Stimulated activated naive CD4-positive, alpha-beta T cell treated with Interleukin-2 at 50 U/mL for 16 hours (primary cell): ENCODE measurements around the gene CYBA.
"Not testable (repeated sequence)": the region's sequence is repeated elsewhere in the genome, so short reads cannot be mapped to it uniquely, and the experiment has no call there.

Experiments
- DNase-seq: peaks from one replicate; lab custom pipeline; 2025; lab: John Stamatoyannopoulos, UW

Gene CYBA

DNA sequence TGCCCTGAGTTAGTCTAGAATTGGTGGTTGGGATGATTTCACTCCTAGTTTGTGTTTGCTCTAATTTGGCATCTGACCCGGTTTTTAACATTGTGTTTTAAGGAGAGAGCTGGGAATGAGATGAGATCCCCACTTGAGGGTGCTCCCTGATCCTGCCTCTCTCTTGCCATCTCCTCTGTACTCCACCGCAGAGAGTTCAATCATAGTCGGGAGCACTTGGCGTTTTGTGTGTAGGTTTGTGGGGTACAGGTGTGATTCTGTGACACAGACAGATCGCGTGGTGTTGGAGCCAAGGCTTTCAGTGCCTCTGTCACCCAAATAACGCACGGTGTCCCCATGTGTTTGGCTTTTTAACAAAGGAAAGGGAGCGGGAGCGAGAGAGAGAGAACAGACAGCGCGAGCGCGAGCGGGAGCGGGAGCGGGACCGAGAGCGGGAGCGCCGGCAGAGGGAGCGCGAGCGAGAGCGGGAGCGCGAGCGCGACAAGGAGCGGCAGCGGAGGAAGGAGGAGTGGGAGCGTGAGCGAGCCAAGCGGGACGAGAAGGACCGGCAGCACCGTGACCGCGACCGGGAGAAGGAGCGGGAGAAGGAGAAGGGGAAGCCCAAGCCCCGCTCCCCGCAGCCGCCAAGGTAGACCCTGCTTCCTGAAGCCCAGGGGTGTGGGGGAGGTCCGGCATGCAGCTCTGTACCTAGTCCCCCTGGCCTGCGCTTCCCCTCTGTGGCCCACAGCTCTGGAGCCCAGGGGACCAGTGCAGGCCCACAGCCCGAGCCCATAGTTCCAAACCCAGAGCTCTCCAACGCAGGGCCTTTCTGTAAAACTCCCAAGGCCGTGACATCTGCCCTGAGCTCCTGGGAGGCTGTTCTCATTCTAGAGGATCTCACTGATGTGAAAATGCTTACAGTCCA lies 39.7 kb downstream of the CYBA start:
- DNase-seq, result no peak

- no peak for DNase-seq
Measured at GRCh38 chr16:88610080-88610479, 40.8 kb downstream of the CYBA start.

- not testable (repeated sequence) for DNase-seq
Measured at GRCh38 chr16:88609426-88609825, 41.4 kb downstream of the CYBA start.

- no peak for DNase-seq
Measured at GRCh38 chr16:88608076-88608475, 42.8 kb downstream of the CYBA start.

- DNase-seq, result no peak
Measured at GRCh38 chr16:88606148-88606757, 44.6 kb downstream of the CYBA start.

- no peak for DNase-seq
Measured at GRCh38 chr16:88605186-88606147, 45.4 kb downstream of the CYBA start.

GRCh38 chr16:88602091-88602490 lies 48.8 kb downstream of the CYBA start:
- no peak for DNase-seq

DNA sequence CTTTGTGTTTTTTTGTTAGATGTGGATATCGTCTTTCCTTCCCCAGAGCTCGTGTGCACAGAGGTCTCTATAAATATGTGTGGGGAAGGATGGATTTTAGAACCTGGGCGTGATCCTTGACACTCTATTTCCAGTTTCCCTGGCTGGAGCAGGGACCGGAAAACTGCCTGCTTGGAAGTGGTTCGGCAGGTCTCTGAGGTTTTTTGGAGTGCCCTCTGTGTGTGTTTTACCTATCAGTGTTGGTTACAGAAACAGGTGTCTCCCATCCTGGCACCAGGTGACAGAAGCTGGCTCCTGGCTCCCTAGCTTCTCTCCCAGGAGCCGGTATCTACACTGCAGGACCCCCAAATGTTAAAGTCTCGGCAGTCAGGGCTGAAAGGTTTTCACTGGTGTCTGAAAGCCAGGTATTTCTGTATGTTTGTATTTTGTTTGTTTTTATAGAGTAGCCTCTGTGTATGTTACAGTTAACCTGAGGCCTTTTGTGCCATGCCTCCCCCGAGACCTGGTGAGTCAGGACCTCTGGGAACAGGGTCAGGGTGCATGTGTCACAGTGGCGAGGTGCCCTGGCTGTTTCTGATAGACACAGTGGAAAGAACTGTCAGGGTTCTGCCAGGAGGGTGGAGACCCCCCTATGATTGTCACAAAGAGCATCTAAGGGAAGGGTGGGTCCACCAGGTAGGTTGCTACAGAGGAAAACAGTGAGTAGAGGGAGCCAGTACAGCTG lies 49.4 kb downstream of the CYBA start:
- no peak for DNase-seq

- DNase-seq, result no peak
Measured at GRCh38 chr16:88600539-88600896, 50.3 kb downstream of the CYBA start.

DNA sequence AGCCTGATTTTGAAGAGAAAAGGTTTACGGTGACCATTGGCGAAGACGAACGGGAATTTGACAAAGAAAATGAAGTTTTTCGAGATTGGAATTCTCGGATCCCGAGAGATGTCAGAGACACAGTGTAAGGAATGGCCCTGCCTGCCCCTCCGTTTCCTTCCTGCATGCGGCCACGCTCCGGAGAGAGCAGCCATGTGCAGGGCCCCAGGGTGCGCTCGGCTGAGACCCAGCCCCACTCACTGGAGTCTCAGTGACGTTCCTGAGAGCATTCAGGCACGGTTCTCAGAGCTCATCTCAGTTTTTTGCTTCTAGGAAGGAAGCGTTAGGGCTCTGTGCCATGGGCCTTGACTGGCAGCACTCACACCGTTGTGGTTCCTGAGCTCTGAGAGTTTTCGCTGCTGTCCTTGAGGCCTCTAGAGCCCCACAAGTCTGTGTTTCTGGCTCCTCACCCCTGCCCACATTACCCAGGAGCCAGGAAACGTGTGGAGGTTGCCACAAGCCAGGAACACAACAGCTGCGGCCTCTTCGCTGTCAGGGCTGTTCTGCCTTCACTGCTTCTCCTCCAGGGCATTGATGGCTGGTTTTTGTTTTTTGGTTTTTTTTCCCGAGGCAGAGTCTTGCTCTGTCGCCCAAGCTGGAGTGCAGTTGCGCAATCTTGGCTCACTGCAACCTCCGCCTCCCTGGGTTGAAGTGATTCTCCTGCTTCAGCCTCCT lies 50.9 kb downstream of the CYBA start:
- DNase-seq, result no peak

- DNase-seq, result no peak
Measured at GRCh38 chr16:88599092-88599733, 51.6 kb downstream of the CYBA start.

DNA sequence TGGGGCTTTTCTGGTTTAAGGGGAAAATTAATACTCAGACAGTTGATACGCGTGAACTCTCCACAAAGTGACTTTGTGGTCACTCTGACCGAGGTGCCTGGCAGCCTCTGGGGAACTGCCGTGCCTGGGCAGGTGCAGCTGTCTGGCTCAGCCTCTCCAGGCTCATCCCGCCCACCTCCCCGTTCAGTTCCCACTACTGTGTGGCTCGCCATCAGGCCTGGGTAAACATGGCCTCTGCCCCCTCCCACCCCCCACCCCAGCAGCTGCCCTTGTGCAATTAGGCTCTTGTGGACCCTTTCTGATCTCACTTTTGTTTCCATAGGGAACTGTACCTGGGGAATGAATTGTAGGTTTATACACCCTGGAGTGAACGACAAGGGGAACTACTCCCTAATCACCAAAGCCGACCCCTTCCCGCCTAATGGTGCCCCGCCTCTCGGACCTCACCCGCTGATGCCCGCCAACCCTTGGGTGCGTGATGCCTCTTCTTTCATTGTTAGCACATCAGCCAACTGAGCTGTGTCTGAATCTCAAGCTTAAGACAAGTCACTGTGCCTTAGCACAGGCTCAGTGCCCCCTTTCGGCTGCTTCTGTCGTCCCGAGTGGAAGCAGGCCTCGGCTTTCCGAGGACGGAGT lies 52.9 kb downstream of the CYBA start:
- no peak for DNase-seq

- DNase-seq, result no peak
Measured at GRCh38 chr16:88596483-88596882, 54.4 kb downstream of the CYBA start.

GRCh38 chr16:88595921-88596320 lies 54.9 kb downstream of the CYBA start:
- DNase-seq, result no peak

DNA sequence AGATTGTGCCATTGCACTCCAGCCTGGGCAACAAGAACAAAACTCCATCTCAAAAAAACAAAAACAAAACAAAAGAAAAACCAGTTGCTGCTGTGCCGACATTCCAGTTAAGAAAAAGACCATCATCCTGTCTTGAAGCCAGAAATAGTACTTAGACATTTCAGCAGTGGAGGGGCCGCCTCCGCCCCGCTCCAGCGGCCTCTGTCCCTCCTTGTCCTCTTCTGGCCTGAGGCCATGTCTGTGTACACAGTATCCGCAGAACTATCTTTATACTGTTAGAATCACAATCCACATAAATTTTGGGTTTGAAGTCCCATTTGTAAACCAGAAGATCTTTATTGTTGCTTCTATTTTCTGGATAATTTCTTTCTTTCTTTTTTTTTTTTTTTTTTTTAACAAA lies 55.8 kb downstream of the CYBA start:
- no peak for DNase-seq

DNA sequence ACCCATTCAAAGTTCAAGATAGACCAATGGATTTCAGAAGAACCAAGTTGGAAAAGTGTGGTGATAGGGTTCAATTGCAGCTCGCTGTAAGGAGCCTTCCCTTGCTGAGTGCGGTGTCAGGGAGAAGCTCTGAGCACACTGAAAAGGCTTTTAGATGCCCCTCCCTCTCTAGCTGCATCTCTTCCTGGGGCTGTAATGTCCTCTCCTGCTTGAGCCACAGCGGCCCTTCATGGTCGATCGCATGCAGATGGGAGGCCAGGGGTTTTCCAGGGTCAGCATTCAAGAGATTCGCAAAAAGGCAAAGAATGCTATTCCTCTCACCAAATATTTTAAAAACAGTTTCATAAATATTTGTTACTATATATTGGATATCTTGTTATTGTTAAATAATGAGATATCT lies 56.9 kb downstream of the CYBA start:
- DNase-seq, result no peak

DNA sequence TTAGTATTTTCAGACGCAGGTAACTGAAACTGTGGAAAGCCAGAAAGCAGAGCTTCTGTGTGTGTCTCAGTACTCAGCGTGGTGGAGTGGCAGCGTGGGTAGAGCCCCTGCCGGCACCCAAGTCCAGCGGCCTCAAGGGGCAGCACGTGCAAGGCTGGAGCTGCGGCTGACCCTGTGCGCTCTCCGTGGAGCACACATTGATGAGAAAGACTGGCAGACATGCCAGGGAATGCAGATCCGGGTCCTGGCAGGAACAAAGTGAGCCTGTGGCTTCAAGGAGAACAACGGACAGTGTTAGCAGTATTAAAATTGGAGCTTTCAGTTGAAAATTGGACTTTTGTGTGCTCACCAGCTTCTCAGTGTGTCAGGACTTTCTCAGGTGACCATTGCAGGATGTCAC lies 57.4 kb downstream of the CYBA start:
- no peak for DNase-seq
